HG03521 (cell line): Measurements from ENCODE around the gene SLC39A11.

Experiments
- ATAC-seq: cut with Tn5 transposase; IDR thresholded peaks from one replicate; pipeline ENCODE4 v1.9.1; 2021; ENCODE audit warnings: mild to moderate bottlenecking, moderate library complexity; ENCODE audit not compliant: unreplicated experiment

SLC39A11 gene

GRCh38 chr17:72613806-72614292 is 478.6 kb downstream of the SLC39A11 start:
- ATAC-seq: no peak

- ATAC-seq: no peak
Measured at GRCh38 chr17:72613396-72613795, 479.1 kb downstream of the SLC39A11 start.

- no peak for ATAC-seq
Measured at GRCh38 chr17:72611172-72611571, 481.3 kb downstream of the SLC39A11 start.

GRCh38 chr17:72609501-72609900 is 483.0 kb downstream of the SLC39A11 start:
- no peak for ATAC-seq

- no peak for ATAC-seq
Measured at GRCh38 chr17:72608436-72608835, 484.1 kb downstream of the SLC39A11 start.

GRCh38 chr17:72606656-72607055 is 485.8 kb downstream of the SLC39A11 start:
- ATAC-seq: no peak

- ATAC-seq: no peak
Measured at GRCh38 chr17:72605543-72605942, 486.9 kb downstream of the SLC39A11 start.

- ATAC-seq: no peak
Measured at GRCh38 chr17:72604518-72604917, 488.0 kb downstream of the SLC39A11 start.

GRCh38 chr17:72603420-72604242 is 488.9 kb downstream of the SLC39A11 start:
- no peak for ATAC-seq

GRCh38 chr17:72602517-72603419 is 489.7 kb downstream of the SLC39A11 start:
- peak; percentile 50 for ATAC-seq

GRCh38 chr17:72600934-72601333 is 491.6 kb downstream of the SLC39A11 start:
- ATAC-seq: no peak

GRCh38 chr17:72599891-72600290 is 492.6 kb downstream of the SLC39A11 start:
- ATAC-seq: no peak

GRCh38 chr17:72598695-72599094 is 493.8 kb downstream of the SLC39A11 start:
- no peak for ATAC-seq

GRCh38 chr17:72597354-72598087 is 495.0 kb downstream of the SLC39A11 start:
- ATAC-seq: no peak
